ENCODE measurements around the gene GHITM.
"Not testable (repeated sequence)": the region's sequence is repeated elsewhere in the genome, so short reads cannot be mapped to it uniquely, and the experiment has no call there.

The GHITM gene

DNA sequence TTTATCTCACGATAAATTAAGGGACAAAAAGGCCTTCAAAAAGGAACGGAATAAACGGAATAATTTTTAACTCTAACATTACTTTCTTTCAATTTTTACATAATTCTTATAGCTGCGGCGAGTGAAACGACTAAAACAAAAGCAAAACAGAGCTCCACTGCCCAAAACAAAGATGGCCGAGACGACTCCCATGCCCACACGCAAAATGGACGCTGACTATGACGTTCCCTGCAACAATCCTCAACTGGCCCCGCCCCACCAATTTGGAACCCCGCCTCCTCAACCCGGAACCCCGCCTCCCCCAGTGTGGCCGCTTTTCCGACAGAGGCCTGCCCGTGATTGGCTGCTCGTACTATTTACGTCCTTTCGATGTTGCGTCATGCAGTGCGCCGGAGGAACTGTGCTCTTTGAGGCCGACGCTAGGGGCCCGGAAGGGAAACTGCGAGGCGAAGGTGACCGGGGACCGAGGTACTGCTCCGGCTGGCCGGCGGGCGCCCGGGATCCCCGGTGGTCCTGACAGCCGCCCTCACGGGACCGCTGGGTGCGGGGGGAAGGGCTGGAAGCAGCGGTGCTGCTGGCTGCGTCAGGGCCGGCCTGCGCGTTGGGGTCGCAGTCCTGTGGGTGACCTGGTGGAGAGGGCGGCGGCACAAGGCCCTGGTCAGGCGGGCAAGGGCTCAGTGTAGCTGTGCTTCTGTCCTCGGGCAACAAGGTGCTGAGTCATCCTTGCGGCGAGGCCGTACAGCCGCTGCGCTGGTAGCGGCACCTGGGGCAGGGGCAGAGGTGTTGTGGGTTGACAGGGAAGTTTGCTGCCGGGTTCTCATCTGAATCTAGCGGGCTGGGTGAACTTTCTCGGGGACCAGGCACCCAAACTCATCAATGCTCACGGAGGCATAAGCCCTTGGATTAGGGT lies at the start of gene GHITM:
Gene GHITM, plus strand, starts transcription at position 384 of the 910 bp plus-strand sequence. CDS start 1,992 bp downstream, outside the sequence.
- DNase-seq: peak; percentile 99

DNA sequence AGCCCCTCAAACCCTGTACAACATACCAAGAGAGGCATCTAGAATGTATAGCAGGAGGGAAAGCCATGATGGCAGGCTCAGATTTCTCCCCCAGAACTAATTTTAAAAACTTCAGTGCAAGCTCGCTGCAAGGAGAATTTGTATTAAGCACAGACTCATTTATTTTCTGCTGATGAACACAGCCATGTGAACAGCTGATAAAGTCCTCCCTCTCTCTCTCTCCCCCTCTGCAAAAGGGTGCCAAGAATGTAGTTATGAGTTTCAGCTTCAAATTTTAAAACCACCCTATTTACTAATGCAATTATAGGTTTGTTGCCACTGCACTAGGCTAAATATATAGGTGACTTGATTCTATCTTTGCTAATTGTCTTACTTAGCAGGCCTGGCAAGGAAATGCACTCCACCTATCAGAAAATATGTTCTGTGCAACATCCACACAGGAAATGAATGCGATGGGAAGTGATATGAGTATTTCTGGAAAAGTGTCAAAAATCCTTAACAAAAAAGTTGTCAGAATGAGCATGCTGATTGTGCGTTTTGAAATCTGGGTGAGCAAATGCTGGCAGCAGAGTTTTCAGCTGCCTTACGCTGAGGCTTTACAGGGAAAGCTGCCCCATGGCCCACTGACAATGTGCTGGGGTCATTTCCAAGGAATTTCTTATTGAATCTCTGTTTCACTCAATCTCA lies 43.4 kb upstream of the GHITM start:
- peak; percentile 4 for DNase-seq

DNA sequence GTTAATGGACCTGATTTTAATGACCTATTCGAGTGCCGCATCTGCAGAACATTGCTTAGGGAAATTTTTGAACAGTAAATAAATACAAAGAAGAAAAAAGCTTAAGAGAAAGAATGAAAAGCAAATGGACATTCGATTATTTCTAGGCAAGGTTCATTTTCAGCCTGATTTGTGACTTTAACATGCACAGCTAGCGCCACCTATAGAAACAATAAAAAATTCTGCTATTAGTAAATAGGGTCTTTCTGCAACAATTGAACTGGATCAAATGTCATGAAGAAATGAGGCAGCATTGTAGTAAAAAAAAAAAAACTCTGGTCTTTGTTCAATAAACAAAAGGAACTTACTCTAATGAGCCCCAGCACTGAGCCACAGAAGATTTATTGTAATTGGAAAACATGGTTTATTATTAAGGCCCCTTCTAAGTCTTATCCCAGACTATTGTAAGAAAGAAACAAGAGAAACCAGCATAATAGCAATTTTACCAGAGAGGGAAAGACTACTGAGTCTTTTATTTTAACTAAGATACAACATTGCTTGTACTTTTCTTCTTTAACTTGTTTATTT lies 41.4 kb upstream of the GHITM start:
- peak; percentile 29 for DNase-seq

DNA sequence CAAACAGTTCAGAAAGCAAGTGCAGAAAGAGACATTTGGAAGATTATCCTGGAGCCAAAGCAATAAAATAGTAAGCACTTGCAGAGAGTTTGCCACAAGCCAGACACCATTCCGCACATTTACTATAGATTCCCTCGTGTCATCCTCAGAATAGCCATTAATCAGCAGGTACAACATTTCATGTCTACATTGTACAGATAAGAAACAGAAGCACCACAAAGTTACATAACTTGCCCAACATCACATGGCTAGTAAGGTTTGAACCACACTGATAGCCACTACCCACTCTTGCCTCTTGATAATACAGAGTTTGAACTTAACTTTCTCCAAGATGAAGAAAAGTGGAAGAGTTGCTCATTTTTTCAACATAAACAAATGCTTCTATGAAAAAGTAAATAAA lies 40.6 kb upstream of the GHITM start:
- DNase-seq: no peak

GRCh38 chr10:84101042-84101441 lies 38.3 kb upstream of the GHITM start:
- DNase-seq: no peak

DNA sequence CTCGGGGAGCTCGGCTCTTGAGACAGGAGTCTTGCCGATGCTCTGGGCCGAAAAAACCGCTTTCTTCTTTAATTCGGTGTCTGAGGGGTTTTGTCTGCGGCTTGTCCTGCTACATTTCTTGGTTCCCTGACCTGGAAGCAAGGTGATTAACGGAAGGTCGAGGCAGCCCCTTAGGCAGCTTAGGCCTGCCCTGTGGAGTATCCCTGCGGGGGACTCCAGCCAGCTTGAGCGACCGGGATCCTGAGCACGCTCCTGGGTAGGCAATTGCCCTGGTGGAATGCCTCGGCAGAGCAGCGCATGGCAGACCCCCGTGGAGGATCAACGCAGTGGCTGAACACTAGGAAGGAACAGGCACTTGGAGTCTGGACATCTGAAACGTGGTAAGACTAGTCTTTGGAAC lies 30.5 kb upstream of the GHITM start:
- DNase-seq: no peak

DNA sequence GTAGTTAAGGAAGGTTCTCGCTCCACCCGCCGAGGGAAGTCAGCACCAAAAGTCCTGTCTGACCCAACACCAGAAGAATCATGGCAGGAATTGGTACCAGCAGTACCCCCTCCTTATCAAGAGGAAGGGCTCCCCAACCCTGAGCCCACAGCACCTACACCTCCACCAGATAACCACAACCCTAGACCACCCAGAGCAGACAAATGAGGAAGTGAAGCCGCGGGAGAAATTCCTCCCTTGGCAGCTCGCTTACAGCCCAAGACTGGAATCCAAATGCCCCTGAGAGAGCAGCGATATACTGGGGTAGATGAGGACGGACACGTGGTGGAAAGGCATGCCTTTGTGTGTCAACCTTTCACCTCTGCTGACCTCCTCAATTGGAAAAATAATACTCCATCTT lies 29.5 kb upstream of the GHITM start:
- not testable (repeated sequence) for DNase-seq

DNA sequence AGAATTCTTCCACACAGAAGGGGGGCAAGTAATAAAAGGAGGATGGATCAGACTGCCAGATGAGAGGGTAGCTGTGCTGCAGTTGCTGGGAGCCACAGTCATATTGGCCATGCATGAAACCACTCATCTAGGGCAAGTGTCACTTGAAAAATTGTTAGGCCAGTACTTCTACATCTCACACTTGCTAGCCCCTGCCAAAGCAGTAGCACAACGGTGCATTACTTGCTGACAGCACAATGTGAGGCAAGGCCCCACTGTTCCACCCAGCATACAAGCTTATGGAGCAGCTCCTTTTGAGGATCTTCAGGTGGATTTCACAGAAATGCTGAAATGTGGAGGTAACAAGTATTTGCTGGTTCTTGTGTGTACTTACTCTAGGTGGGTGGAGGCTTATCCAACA lies 25.8 kb upstream of the GHITM start:
- DNase-seq: not testable (repeated sequence)

DNA sequence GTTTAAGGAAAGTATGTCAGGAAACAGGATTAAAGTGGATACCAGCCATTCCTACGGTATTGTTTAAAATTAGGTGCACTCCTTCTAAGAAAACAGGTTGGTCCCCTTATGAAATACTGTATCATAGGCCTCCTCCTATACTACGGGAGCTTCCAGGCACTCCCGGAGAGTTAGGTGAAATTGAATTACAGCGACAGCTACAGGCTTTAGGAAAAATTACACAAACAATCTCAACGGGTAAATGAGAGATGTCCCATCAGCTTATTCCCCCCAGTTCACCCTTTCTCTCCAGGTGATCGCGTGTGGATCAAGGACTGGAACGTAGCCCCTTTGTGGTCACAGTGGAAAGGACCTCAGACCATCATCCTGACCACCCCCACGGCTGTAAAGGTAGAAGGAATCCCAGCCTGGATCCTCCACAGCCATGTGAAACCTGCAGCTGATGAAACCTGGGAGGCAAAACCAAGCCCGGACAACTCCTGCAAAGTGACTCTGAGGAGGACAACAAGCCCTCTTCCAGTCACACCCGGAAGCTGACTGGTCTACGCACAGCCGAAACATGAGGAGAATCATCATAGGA lies 25.1 kb upstream of the GHITM start:
- peak; percentile 8 for DNase-seq

GRCh38 chr10:84117204-84117603 lies 22.1 kb upstream of the GHITM start:
- not testable (repeated sequence) for DNase-seq

DNA sequence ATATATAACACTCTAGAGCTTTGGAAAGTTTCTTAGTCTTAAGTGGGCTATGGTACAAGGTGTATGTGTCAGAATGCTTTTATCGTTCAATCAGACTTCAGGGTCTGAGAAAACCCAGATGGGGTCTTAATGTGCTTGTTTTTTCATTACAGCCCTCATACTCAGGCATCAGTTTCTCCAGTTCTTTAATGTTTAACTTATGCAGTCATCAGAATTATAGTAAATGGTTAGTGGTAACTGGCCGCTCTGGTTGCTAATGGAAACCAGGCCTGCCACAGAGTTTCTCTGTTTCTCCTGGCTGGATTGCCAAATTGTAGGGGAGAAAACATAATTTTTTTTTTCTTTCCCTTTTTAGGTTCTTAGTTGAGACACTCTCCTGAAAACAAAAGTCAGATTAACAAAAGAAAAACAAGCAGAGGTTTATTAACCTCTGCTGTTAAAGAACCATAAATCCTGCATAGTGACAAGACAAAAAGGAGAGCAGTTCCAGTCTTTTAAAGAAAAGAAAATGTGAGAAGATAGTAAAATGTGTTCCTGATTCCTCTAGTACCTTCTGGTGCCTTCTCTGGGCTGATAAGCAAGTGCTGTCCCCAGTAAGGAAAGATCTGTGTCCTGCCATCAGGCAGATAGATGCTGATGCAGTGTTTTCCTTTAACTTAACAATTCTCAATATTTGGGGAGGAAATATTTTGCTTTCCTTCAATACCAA lies 21.5 kb upstream of the GHITM start:
- DNase-seq: no peak

DNA sequence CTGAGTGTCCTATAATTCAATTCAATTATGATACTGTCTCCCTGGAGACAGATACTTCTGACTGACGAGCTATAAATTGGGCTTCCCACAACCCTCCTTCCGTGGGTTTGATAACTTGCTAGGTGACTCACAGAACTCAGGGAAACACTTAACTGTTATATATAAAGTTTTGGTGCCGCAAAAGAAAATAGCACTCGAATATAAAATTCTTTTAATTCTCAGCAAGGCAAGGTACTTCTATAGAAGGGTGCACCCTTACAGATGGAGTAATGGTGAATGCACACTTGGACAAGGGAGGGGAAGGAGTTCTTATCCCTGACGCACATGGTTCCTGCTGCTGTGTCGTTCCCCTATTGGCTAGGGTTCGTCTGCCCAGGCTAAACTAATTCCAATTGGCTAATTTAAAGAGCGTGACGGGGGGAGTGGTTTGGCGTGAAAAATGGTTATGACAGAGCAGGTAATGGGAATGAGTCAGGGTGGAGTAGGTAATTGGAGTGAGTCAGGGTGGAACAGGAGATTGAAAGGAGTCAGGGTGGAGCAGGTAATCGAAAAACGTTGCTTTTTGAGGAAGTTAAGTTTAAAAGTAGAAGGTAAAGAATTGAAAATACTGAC lies 20.8 kb upstream of the GHITM start:
- DNase-seq: no peak

GRCh38 chr10:84123362-84123761 lies 15.9 kb upstream of the GHITM start:
- no peak for DNase-seq

- not testable (repeated sequence) for DNase-seq
Measured at GRCh38 chr10:84125910-84126784, 13.2 kb upstream of the GHITM start.

DNA sequence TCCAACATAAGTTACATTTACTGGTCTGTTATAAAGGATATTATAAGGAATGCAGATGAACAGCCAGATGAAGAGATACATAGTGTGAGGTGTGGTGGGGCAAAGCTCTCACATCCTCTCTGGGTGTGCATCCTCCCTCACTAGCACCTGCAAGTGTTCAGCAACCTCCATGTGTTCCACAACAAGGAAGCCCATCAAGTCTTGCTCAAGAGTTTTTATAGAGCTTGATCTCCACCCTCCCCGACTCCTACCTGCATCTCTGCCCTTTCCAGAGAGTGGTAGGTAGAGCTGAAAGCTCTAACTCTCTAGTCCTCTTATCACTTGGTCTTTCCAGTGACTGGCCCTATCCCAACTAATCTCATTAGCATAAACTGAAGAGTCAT lies 12.5 kb upstream of the GHITM start:
- no peak for DNase-seq

DNA sequence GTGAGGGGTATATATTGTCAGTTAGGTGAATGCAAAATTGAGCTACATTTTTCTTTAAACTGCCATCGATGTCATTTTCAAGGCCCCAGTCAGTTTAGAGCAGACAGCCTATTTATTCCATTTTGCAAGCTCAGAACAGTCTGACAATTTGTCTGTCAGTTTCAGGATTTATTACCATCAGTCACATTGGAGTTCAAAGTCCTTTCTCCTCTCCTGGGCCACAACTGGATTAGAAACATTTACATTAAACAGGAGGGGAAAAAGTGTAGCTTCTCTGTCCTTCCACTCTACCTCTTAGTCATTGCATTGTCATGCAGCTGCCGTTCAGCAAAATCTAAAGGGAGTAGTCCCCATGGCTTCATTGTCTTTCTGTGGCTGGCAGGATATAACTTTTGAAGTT lies 3.5 kb upstream of the GHITM start:
- no peak for DNase-seq

- DNase-seq: no peak
Measured at GRCh38 chr10:84137811-84138210, 1.5 kb upstream of the GHITM start.

- no peak for DNase-seq
Measured at GRCh38 chr10:84138478-84139125, 707 bp upstream of the GHITM start.

GRCh38 chr10:84140036-84140379 lies 699 bp downstream of the GHITM start:
- DNase-seq: no peak

DNA sequence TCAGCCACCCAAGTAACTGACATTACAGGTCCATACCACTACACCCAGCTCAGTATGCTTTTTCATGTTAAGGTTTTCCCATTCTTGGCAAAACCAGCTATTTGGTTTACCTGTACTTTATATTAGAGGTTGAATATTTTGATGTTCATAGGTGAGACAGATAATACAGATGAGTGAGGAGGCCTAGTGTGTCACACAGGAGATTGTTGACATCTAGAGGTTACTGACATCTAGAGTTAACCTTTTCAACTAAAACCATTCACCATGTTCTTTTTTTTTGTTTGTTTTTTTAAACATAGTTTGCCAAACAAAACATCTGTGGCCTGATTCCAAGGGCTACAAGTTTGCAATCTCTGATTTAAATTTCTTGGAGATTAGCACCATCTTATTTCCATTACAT lies 8.0 kb downstream of the GHITM start:
- DNase-seq: no peak

All from midbrain (tissue), 1 donor.